Measurements from ENCODE around the gene DHRS9. TPM values are rescaled to one million over a fixed set of nuclear protein-coding genes. Genes with fewer than 3 reads are reported as not detected.

The DHRS9 gene
- total and polyA plus RNA-seq, 2 of the 4 experiments (the other 2 are of a cell fraction), result not detected

DNA sequence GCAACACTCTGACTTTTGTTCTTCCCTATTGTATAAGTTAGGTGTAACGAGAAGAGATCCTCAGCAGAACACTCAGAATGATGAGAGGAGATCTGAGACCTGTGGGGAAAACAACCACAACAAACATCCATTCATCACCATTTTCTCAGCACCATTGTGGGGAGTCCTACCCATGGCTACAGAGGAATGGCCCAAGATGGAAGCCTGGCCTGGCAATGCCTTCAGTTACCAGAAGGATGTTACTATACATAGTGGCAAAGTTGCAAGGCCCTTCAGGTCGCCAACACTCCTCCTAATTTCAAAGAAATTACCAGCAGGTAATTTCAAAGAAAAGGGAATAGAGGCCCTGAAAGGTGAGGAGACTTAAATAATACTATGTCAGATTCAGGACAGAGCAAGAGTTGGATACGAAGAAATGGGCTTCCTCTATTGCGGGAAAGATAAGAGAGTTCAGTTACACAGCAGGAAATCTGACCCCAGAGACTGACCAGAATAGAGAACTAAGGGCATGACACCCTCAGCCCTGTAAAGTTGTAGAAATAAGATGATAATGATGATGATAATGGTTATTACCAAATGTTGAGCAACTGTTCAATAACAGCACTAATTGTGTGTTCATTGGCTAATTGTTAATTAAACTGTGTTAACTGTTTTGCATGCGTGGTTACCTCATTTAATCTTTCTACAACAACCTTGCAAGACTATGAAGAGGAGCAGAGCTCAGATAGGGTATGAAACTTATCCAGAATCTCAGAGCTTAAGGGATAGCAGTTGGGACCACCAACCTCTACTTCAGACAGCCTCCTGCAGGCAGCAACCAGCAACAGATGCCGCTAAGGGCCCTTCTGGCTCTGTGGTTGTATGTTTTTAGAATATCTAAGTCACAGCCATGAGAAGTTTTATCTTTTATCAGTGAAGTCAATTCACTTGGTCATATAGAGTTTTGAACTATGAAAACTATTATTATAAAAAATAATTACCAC is 37.5 kb downstream of the DHRS9 start (continued):
- TF ChIP-seq RCOR1 (IDR thresholded peaks at IDR 0.05; ENCODE audit: insufficient replicate concordance, low read length), result no peak

DNA sequence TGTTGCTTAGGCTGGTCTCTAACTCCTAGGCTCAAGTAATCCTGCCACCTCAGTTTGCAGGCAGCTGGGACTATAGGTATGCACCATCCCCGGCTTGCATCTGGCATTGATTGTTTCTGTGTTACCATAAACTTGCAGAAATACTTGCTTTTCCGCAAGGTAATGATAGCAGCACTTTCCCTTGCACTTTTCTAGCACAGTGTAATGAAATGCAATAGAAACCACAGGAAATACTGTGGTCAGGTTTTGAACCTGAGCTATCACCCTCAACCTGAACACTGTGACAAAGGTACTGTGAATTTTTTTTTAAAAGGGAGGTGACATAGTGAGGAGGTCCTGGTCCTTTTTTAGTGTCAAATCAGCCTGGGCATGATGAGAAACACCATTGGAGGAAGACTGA is 38.3 kb downstream of the DHRS9 start:
- BruUV-seq (replicated peaks), result no TSS peak
- H3K27ac ChIP-seq (ENCODE audit: insufficient read depth, low read length), result no peak overlapping the region
- CTCF ChIA-PET, result no interaction called here

More for the DNA sequence above, 38.3 kb downstream of the DHRS9 start:
- H3K4me3 ChIP-seq (ENCODE audit: insufficient read depth, low read depth, low read length), result no peak overlapping the region
- no peak for TF ChIP-seq CHD1 (IDR thresholded peaks at IDR 0.05; ENCODE audit: low read depth, low read length)
- TF ChIP-seq MAZ (IDR thresholded peaks at IDR 0.05; ENCODE audit: borderline replicate concordance, low read depth, low read length), result no peak
- TF ChIP-seq SMC3 (IDR thresholded peaks at IDR 0.05; ENCODE audit: low read depth, low read length), result no peak
- no peak for TF ChIP-seq RFX5 (IDR thresholded peaks at IDR 0.05; ENCODE audit: low read depth, low read length)
- TF ChIP-seq, protein P1, sequence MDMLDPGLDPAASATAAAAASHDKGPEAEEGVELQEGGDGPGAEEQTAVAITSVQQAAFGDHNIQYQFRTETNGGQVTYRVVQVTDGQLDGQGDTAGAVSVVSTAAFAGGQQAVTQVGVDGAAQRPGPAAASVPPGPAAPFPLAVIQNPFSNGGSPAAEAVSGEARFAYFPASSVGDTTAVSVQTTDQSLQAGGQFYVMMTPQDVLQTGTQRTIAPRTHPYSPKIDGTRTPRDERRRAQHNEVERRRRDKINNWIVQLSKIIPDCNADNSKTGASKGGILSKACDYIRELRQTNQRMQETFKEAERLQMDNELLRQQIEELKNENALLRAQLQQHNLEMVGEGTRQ (IDR thresholded peaks at IDR 0.05; ENCODE audit: low read depth, low read length), result no peak
- H3K9me1 ChIP-seq (ENCODE audit: insufficient read depth, low read length), result no peaks in the 10 kb centered on the region
- H2BK5ac ChIP-seq (ENCODE audit: low read depth, low read length, poor library complexity, severe bottlenecking), result no peak overlapping the region
- H3K18ac ChIP-seq (ENCODE audit: low read depth, low read length), result no peak overlapping the region
- H4K20me1 ChIP-seq (ENCODE audit: insufficient read depth, low read length), result no peaks in the 10 kb centered on the region
- no peak for DNase-seq
- no peak overlapping the region for H2AK9ac ChIP-seq (replicated peaks; ENCODE audit: low read depth, low read length, poor library complexity)
- no peak overlapping the region for H2BK120ac ChIP-seq (ENCODE audit: low read depth, low read length)
- intact Hi-C loops (cut with micrococcal nuclease) (no loop called here), dilution Hi-C loops (cut with HindIII; ENCODE audit: low sequenced_read_pairs, unreplicated experiment) (no loop called here), in situ Hi-C loops (cut with MboI; ENCODE audit: low sequenced_read_pairs) (no loop called here)
- H3K4ac ChIP-seq (ENCODE audit: low read depth, low read length), result no peak overlapping the region
- POLR2A ChIA-PET (ENCODE audit: unreplicated experiment), result no interaction called here
- H3K23ac ChIP-seq (ENCODE audit: low read depth, low read length), result no peak overlapping the region
- no peak overlapping the region for H2BK20ac ChIP-seq (ENCODE audit: low read depth, low read length)
- H3K56ac ChIP-seq (ENCODE audit: extremely low read depth, insufficient read depth, low read length), result no peak overlapping the region
- H3K9me3 ChIP-seq (ENCODE audit: control insufficient read depth, insufficient read depth, low read length), result no peaks in the 10 kb centered on the region
- no peak overlapping the region for H2AFZ ChIP-seq (replicated peaks; ENCODE audit: low read length, poor library complexity)
- no peak overlapping the region for H2BK15ac ChIP-seq (ENCODE audit: low read depth, low read length)
- no CpG with 5 or more reads among the region's 2 CpGs for WGBS, 2 experiments (ENCODE audit: extremely low coverage in 2 of 2, insufficient read length in 1 of 2)
- H3K79me1 ChIP-seq (ENCODE audit: low read depth in 1 of 2, low read length in 2 of 2), result no peaks in the 10 kb centered on the region
- no peak overlapping the region for H3K14ac ChIP-seq (replicated peaks; ENCODE audit: low read depth, low read length)
- H3K4me1 ChIP-seq (ENCODE audit: control insufficient read depth, insufficient read depth, low read length), result no peaks in the 10 kb centered on the region
- no peak overlapping the region for H3K9ac ChIP-seq (ENCODE audit: low read depth, low read length)
- no peaks in the 10 kb centered on the region for H3K27me3 ChIP-seq (ENCODE audit: control insufficient read depth, insufficient read depth, low read length)
- no peak overlapping the region for H4K8ac ChIP-seq (ENCODE audit: low read depth in 2 of 2, low read length in 2 of 2)
- no peaks in the 10 kb centered on the region for H3K36me3 ChIP-seq (ENCODE audit: control insufficient read depth, insufficient read depth, low read length)
- no peak overlapping the region for H4K91ac ChIP-seq (ENCODE audit: insufficient read depth, low read depth, low read length)
- no peak overlapping the region for H3K4me2 ChIP-seq (ENCODE audit: low read depth, low read length)
- H2AK5ac ChIP-seq (ENCODE audit: low read depth, low read length), result no peak overlapping the region
- ATAC-seq (ENCODE audit: low read depth), result no peak
- no peak overlapping the region for H4K5ac ChIP-seq (ENCODE audit: low read depth, low read length)
